ENCODE results near the gene ETS1. TPM values are rescaled to one million over a fixed set of nuclear protein-coding genes. Genes with fewer than 3 reads are reported as not detected.

ETS1 gene
- total RNA-seq, 1 experiment from 2014 or later: 66.4 TPM

DNA sequence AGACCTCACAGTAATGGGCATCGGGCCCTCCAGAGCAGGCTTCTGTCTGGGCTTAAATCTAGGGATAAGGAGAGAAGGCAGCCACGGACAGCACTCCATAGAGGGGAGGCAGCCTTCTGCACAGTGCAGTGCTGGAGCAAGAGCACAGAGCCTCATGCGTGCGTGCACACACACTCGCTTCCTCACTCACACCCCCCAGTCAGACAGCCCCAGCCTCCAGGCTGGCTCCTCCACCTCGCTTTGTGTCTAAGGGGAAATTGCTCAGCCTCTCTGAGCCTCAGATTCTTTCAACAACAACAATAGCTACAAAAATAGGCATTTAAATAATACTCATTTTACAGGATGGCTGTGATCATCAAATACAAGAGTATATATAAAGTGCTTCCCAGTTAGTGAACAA lies 26.7 kb upstream of the ETS1 start:
- CTCF ChIA-PET: no interaction called here
- Histone ChIP-seq H3K4me3 (ENCODE audit: low read depth in 2 of 2, low read length in 2 of 2) (no peak overlapping the region), H3K27ac (ENCODE audit: low read length) (no peak overlapping the region), H3K4me1 (ENCODE audit: control insufficient read depth, insufficient read depth, low read length) (no peaks in the 10 kb centered on the region), H3K27me3 (ENCODE audit: control insufficient read depth, insufficient read depth, low read length) (0 out of 2 replicates have a peak, but pooled peaks cover 2% of the 10 kb centered on the region), H3K36me3 (ENCODE audit: control insufficient read depth, insufficient read depth, low read length) (no peaks in the 10 kb centered on the region), H3K9me3 (ENCODE audit: control insufficient read depth, insufficient read depth, low read depth, low read length) (no peaks in the 10 kb centered on the region)
- DNase-seq (ENCODE audit: low read depth, low spot score) (no peak), ATAC-seq (no peak)
- no TSS peak for BruUV-seq (replicated peaks)
- POLR2A ChIA-PET: no interaction called here
- in situ Hi-C loops (cut with HindIII; ENCODE audit: low pct_unique_long_range_greater_than_20kb, low sequenced_read_pairs): no loop called here
- intact Hi-C loops (cut with micrococcal nuclease; ENCODE audit: unreplicated experiment): no loop called here
- TF ChIP-seq SIN3A (IDR thresholded peaks at IDR 0.05; ENCODE audit: borderline replicate concordance, insufficient read depth, low read depth, low read length): no peak
- no peak for TF ChIP-seq POLR2AphosphoS5 (IDR thresholded peaks at IDR 0.05; ENCODE audit: low read depth, low read length)
- TF ChIP-seq, protein P1, sequence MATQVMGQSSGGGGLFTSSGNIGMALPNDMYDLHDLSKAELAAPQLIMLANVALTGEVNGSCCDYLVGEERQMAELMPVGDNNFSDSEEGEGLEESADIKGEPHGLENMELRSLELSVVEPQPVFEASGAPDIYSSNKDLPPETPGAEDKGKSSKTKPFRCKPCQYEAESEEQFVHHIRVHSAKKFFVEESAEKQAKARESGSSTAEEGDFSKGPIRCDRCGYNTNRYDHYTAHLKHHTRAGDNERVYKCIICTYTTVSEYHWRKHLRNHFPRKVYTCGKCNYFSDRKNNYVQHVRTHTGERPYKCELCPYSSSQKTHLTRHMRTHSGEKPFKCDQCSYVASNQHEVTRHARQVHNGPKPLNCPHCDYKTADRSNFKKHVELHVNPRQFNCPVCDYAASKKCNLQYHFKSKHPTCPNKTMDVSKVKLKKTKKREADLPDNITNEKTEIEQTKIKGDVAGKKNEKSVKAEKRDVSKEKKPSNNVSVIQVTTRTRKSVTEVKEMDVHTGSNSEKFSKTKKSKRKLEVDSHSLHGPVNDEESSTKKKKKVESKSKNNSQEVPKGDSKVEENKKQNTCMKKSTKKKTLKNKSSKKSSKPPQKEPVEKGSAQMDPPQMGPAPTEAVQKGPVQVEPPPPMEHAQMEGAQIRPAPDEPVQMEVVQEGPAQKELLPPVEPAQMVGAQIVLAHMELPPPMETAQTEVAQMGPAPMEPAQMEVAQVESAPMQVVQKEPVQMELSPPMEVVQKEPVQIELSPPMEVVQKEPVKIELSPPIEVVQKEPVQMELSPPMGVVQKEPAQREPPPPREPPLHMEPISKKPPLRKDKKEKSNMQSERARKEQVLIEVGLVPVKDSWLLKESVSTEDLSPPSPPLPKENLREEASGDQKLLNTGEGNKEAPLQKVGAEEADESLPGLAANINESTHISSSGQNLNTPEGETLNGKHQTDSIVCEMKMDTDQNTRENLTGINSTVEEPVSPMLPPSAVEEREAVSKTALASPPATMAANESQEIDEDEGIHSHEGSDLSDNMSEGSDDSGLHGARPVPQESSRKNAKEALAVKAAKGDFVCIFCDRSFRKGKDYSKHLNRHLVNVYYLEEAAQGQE (IDR thresholded peaks at IDR 0.05; ENCODE audit: insufficient read depth in 1 of 2, low read depth in 2 of 2, low read length in 1 of 2): no peak
- no peak for TF ChIP-seq TCF7L2 (IDR thresholded peaks at IDR 0.05; ENCODE audit: low read depth, low read length)
- TF ChIP-seq, protein P2, sequence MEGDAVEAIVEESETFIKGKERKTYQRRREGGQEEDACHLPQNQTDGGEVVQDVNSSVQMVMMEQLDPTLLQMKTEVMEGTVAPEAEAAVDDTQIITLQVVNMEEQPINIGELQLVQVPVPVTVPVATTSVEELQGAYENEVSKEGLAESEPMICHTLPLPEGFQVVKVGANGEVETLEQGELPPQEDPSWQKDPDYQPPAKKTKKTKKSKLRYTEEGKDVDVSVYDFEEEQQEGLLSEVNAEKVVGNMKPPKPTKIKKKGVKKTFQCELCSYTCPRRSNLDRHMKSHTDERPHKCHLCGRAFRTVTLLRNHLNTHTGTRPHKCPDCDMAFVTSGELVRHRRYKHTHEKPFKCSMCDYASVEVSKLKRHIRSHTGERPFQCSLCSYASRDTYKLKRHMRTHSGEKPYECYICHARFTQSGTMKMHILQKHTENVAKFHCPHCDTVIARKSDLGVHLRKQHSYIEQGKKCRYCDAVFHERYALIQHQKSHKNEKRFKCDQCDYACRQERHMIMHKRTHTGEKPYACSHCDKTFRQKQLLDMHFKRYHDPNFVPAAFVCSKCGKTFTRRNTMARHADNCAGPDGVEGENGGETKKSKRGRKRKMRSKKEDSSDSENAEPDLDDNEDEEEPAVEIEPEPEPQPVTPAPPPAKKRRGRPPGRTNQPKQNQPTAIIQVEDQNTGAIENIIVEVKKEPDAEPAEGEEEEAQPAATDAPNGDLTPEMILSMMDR (IDR thresholded peaks at IDR 0.05): no peak

DNA sequence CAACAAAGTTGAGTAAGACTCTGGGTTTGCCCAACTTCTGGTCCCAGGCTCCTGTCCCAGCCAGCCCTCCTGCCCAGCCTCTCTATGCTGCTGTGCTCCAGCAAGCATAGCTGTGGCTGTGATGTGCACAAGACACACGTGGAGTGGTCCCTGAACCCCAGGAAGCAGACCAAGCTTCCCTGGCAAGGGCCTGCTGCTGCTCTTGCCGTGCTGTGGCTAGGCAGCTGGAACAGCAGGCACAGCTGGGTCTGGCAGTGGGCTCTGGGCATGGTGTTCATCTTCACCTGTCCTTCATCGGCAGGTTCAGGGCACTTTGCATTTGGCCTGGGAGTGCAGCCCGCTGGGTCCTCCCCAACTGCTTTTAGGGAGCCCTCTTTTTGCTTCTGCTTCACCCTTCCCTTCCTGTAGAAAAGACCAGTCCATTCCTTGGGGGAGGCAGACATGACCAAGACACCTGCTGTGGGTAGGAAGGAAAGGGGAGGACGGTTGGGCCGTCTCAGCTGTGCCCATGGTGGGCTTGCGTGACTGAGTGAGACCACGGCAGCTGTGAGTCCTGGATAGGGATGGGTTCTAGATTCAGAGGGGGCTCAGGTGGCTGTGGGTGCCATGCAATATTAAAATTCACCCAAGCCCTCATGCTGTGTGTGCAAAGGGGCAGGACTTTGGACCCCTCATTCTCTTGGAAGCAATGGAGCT lies 26.1 kb upstream of the ETS1 start:
- no peak for ATAC-seq
- TF ChIP-seq, protein P1 (IDR thresholded peaks at IDR 0.05; ENCODE audit: insufficient read depth in 1 of 2, low read depth in 2 of 2, low read length in 1 of 2): no peak
- TF ChIP-seq, protein P2 (IDR thresholded peaks at IDR 0.05): no peak
- TF ChIP-seq SIN3A (IDR thresholded peaks at IDR 0.05; ENCODE audit: borderline replicate concordance, insufficient read depth, low read depth, low read length) (no peak), POLR2AphosphoS5 (IDR thresholded peaks at IDR 0.05; ENCODE audit: low read depth, low read length) (no peak), TCF7L2 (IDR thresholded peaks at IDR 0.05; ENCODE audit: low read depth, low read length) (no peak)
- no TSS peak for BruUV-seq (replicated peaks)
- Histone ChIP-seq H3K4me3 (ENCODE audit: low read depth in 2 of 2, low read length in 2 of 2) (no peak overlapping the region), H3K27ac (ENCODE audit: low read length) (no peak overlapping the region), H3K4me1 (ENCODE audit: control insufficient read depth, insufficient read depth, low read length) (no peaks in the 10 kb centered on the region), H3K9me3 (ENCODE audit: control insufficient read depth, insufficient read depth, low read depth, low read length) (no peaks in the 10 kb centered on the region), H3K27me3 (ENCODE audit: control insufficient read depth, insufficient read depth, low read length) (0 out of 2 replicates have a peak, but pooled peaks cover 2% of the 10 kb centered on the region), H3K36me3 (ENCODE audit: control insufficient read depth, insufficient read depth, low read length) (no peaks in the 10 kb centered on the region)
- CTCF ChIA-PET: no interaction called here
- no peak for DNase-seq (ENCODE audit: low read depth, low spot score)
- POLR2A ChIA-PET: no interaction called here
- in situ Hi-C loops (cut with HindIII; ENCODE audit: low pct_unique_long_range_greater_than_20kb, low sequenced_read_pairs) (no loop called here), intact Hi-C loops (cut with micrococcal nuclease; ENCODE audit: unreplicated experiment) (no loop called here)
